Right lobe of liver (tissue), 6 donors: Measurements from ENCODE around the gene ALB. TPM values are rescaled to one million over a fixed set of nuclear protein-coding genes. Genes with fewer than 3 reads are reported as not detected.

Experiments
- ATAC-seq, 4 donors: fragments of 200-7000 bp; cut with Tn5 transposase; one replicate each; pipeline ENCODE4 v1.9.1; 2020; ENCODE audit warnings: mild to moderate bottlenecking in 4 of 4, moderate library complexity in 4 of 4
- DNase-seq, 3 donors: peaks; one replicate each; pipeline ENCODE4 v3.0.0-alpha.2; 2020
- H3K27ac ChIP-seq, 3 donors: fragments of 200-600 bp; one replicate each; pipeline ENCODE4 v1.8.0; 2022
- H3K27me3 ChIP-seq, 2 donors: fragments of 200-600 bp; one replicate each; pipeline ENCODE4 v1.8.0; 2022
- H3K36me3 ChIP-seq, 4 donors: fragments of 200-600 bp; sonication (generic) in 1 of 4; one replicate each; pipeline versions ENCODE4 v1.5.1 to v1.8.0; 2017 to 2022; ENCODE audit warnings: control low read depth in 1 of 4
- H3K4me1 ChIP-seq, 4 donors: fragments of 200-600 bp; sonication (generic) in 1 of 4; one replicate each; pipeline versions ENCODE4 v1.5.1 to v1.8.0; 2017 to 2022; ENCODE audit warnings: control low read depth in 1 of 4
- H3K4me3 ChIP-seq, 3 donors: fragments of 200-600 bp; one replicate each; pipeline ENCODE4 v1.8.0; 2022
- H3K9me3 ChIP-seq, 4 donors: fragments of 200-600 bp; sonication (generic) in 1 of 4; one replicate each; pipeline versions ENCODE4 v1.5.1 to v1.8.0; 2017 to 2022; ENCODE audit warnings: control low read depth in 1 of 4
- POLR2A ChIP-seq: fragments of 450-650 bp; IDR thresholded peaks from one replicate; pipeline ENCODE4 v1.6.1; 2017; ENCODE audit warnings: antibody characterized with exemption, mild to moderate bottlenecking
- WGBS: methylation state at CpG from one replicate; pipeline ENCODE4 v1.1.6; 2018; ENCODE audit warnings: low coverage, low lambda C conversion rate; ENCODE audit not compliant: insufficient coverage; ENCODE audit errors: missing lambda C conversion rate; 5-methylcytosine and 5-hydroxymethylcytosine counted together
- intact Hi-C, 2 donors: fragments of 100-400 bp; cut with DNase I; formaldehyde crosslinking; loops; one replicate each; pipeline versions ENCODE4 v1.11.2 to v1.14.1; 2022
- total RNA-seq, 6 experiments: library from RNA; depleted of rRNA in 2 of 6; stranded (reverse); fragments of >200 nt in 2 of 6; fragmentation: NEBNext Ultra II Directional in 3 of 6; extraction: Animal tissue kit (Norgen Biotek cat#: 25700) in 3 of 6; gene quantifications; one replicate each; pipeline versions ENCODE4 v1.1.0 to v1.2.4, GENCODE V29; 2016 to 2023
- TF ChIP-seq, protein P1 (sequence below), 4 donors: fragments of 200-600 bp in 3 of 4; fragments of 450-650 bp in 1 of 4; IDR thresholded peaks; one replicate each; pipeline versions ENCODE4 v1.5.1 to v1.8.0; 2016 to 2022; ENCODE audit warnings: antibody characterized with exemption in 4 of 4, mild to moderate bottlenecking in 2 of 4
- donor health status: DM: no; HTN: yes; CAD: no.
- donor health status: DM: no; HTN: no; CAD: no.
- donor health status: DM: no; HTN: no; CAD: no.
- donor health status: DM: no; HTN: yes; CAD: no.
- donor health status: DM: no; HTN: yes; CAD: no.

ALB gene
- total RNA-seq, 6 experiments from 2014 or later, result 46,361 to 117,834 (median 75,397) TPM

DNA sequence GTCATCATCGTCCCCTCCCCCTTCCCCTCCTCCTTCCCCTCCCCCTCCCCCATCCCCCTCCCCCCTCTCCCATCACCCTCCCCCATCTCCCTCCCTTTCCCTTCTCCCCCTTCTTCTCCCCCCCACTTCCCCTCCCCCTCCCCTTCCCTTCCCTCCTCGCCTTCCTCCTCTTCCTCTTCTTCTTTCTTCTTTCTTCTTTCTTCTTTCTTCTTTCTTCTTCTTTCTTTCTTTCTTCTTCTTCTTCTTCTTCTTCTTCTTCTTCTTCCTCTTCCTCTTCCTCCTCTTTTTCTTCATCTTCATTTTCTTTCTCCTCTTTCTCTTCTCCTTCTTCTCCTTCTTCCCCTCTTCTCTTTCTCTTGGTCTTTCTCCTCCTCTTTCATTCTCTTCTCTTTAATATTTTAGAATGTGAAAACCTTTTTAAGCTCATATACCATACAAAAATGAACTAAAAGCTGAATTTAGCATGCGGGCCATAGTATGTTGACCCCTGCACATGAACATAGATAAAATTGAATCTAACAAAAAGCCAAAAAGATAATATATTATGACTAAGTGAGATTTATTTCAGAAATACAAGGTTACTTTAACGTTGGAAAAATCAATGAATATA lies 56.9 kb downstream of the ALB start:
- DNase-seq (no peak), ATAC-seq (no peak)
- WGBS, result 68% methylated on average over 4 of the region's 4 CpGs

DNA sequence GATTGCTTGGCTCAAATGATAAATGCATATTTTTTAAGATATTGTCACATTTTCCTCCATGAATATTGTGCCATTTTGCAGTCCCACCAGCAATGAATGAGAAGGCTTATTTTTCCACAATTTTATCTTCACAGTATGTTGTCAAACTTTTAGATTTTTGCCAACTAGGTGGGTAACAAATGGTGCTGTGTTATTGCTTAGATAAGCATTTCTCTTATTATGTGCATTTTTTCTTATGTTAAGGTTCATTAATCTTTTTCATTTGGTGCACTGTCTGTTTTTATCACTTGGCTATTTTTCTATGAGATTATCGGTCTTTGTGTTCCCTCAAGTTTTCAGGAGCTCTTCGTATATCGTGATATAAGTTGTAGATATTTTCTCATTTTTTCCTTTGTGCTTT lies 64.1 kb downstream of the ALB start:
- Histone ChIP-seq H3K4me3 (no peak overlapping the region), H3K27ac (no peak overlapping the region), H3K36me3 (no peaks in the 10 kb centered on the region), H3K27me3 (no peaks in the 10 kb centered on the region), H3K9me3 (no peaks in the 10 kb centered on the region), H3K4me1 (no peaks in the 10 kb centered on the region)
- TF ChIP-seq POLR2A, result no peak
- TF ChIP-seq, protein P1, sequence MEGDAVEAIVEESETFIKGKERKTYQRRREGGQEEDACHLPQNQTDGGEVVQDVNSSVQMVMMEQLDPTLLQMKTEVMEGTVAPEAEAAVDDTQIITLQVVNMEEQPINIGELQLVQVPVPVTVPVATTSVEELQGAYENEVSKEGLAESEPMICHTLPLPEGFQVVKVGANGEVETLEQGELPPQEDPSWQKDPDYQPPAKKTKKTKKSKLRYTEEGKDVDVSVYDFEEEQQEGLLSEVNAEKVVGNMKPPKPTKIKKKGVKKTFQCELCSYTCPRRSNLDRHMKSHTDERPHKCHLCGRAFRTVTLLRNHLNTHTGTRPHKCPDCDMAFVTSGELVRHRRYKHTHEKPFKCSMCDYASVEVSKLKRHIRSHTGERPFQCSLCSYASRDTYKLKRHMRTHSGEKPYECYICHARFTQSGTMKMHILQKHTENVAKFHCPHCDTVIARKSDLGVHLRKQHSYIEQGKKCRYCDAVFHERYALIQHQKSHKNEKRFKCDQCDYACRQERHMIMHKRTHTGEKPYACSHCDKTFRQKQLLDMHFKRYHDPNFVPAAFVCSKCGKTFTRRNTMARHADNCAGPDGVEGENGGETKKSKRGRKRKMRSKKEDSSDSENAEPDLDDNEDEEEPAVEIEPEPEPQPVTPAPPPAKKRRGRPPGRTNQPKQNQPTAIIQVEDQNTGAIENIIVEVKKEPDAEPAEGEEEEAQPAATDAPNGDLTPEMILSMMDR (IDR thresholded peaks at IDR 0.05), result no peak
- intact Hi-C loops, result no loop called here
- ATAC-seq (no peak), DNase-seq (no peak)
- WGBS, result 95% methylated on average over 3 of the region's 3 CpGs

More for the DNA sequence above, 56.9 kb downstream of the ALB start:
- TF ChIP-seq POLR2A, result no peak
- TF ChIP-seq, protein P1 (IDR thresholded peaks at IDR 0.05), result no peak
- no peaks in the 10 kb centered on the region for H3K9me3 ChIP-seq
- no peaks in the 10 kb centered on the region for H3K27me3 ChIP-seq
- no peak overlapping the region for H3K4me3 ChIP-seq
- no peaks in the 10 kb centered on the region for H3K36me3 ChIP-seq
- no peaks in the 10 kb centered on the region for H3K4me1 ChIP-seq
- intact Hi-C loops, result no loop called here
- H3K27ac ChIP-seq, result no peak overlapping the region

DNA sequence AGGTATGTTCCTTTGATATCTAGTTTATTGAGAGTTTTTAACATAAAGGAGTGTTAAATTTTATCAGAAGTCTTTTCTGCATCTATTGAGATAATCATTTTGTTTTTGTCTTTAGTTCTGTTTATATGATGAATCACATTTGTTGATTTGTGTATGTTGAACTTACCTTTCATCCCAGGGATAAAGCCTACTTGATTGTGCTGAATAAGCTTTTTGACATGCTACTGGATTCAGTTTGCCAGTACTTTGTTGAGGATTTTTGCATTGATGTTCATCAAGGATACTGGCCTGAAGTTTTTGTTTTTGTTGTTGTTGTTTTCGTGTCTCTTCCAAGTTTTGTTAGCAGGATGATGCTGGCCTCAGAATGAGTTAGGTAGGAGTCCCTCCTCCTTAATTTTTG lies 66.6 kb downstream of the ALB start:
- TF ChIP-seq POLR2A, result no peak
- TF ChIP-seq, protein P1 (IDR thresholded peaks at IDR 0.05), result no peak
- 85% methylated on average over 1 of the region's 1 CpG for WGBS
- no peak for DNase-seq
- Histone ChIP-seq H3K36me3 (no peaks in the 10 kb centered on the region), H3K4me1 (no peaks in the 10 kb centered on the region), H3K4me3 (no peak overlapping the region), H3K9me3 (no peaks in the 10 kb centered on the region), H3K27me3 (no peaks in the 10 kb centered on the region), H3K27ac (no peak overlapping the region)
- no peak for ATAC-seq
- intact Hi-C loops, result no loop called here

Other genes starting within 250 kb of the ALB start
- gene ANKRD17, start 145.5 kb upstream of the ALB start, total RNA-seq, result 10 to 100 TPM; 25.1 to 34.0 (median 28.1) TPM
- gene AFP, start 31.9 kb downstream of the ALB start, total RNA-seq, result 1 to 10 TPM in 4 of 6 experiments, under 1 TPM in 1, not detected in 1; 0.78 to 3.8 (median 3.4) TPM
- gene AFM, start 77.5 kb downstream of the ALB start, total RNA-seq, result 100 to 1,000 TPM; 129 to 320 (median 169) TPM
- gene RASSF6, start 216.1 kb downstream of the ALB start, total RNA-seq, result 1 to 10 TPM in 3 of 6 experiments, under 1 TPM in 3; 0.22 to 2.2 (median 0.91) TPM